ENCODE results near the gene IGSF23. TPM values are rescaled to one million over a fixed set of nuclear protein-coding genes. Genes with fewer than 3 reads are reported as not detected.
"Not testable (repeated sequence)": the region's sequence is repeated elsewhere in the genome, so short reads cannot be mapped to it uniquely, and the experiment has no call there.

Gene IGSF23
- total RNA-seq, 3 donors from 2014 or later, result not detected

- no peak overlapping the region for H3K4me3 ChIP-seq
- no peaks in the 10 kb centered on the region for H3K36me3 ChIP-seq (ENCODE audit: low read depth)
- no peaks in the 10 kb centered on the region for H3K9me3 ChIP-seq
- H3K4me1 ChIP-seq (ENCODE audit: low read depth), result peaks cover 10% of the 10 kb centered on the region
- DNase-seq (peak in 1 of 3 donors; percentile 79), ATAC-seq (peak; percentile 65)
- intact Hi-C loops (cut with DNase I, micrococcal nuclease), result no loop called here
- TF ChIP-seq CTCF (IDR thresholded peaks at IDR 0.05), result no peak
Observed at GRCh38 chr19:44608391-44608821, 5.0 kb upstream of the IGSF23 start.

GRCh38 chr19:44609219-44609618, 4.1 kb upstream of the IGSF23 start:
- H3K4me3 ChIP-seq, result no peak overlapping the region
- DNase-seq (no peak), ATAC-seq (no peak)
- intact Hi-C loops (cut with DNase I, micrococcal nuclease), result no loop called here
- no peak for TF ChIP-seq CTCF (IDR thresholded peaks at IDR 0.05)
- H3K4me1 ChIP-seq (ENCODE audit: low read depth), result peaks cover 12% of the 10 kb centered on the region
- H3K9me3 ChIP-seq, result no peaks in the 10 kb centered on the region
- no peaks in the 10 kb centered on the region for H3K36me3 ChIP-seq (ENCODE audit: low read depth)

- H3K4me3 ChIP-seq; H3K9me3 ChIP-seq; intact Hi-C loops (cut with DNase I, micrococcal nuclease); H3K36me3 ChIP-seq (ENCODE audit: low read depth); DNase-seq: not testable (repeated sequence)
- H3K4me1 ChIP-seq (ENCODE audit: low read depth), result peaks cover 12% of the 10 kb centered on the region
- peak; percentile 73 for ATAC-seq
Observed at GRCh38 chr19:44610497-44610896, 2.9 kb upstream of the IGSF23 start.

- ATAC-seq (no peak), DNase-seq (no peak)
- intact Hi-C loops (cut with DNase I, micrococcal nuclease), result no loop called here
- Histone ChIP-seq H3K4me3 (no peak overlapping the region), H3K36me3 (ENCODE audit: low read depth) (no peaks in the 10 kb centered on the region), H3K4me1 (ENCODE audit: low read depth) (peaks cover 12% of the 10 kb centered on the region), H3K9me3 (no peaks in the 10 kb centered on the region)
- no peak for TF ChIP-seq CTCF (IDR thresholded peaks at IDR 0.05)
Observed at GRCh38 chr19:44611812-44612295, 1.5 kb upstream of the IGSF23 start.

- DNase-seq, result no peak
Observed at GRCh38 chr19:44614313-44614712, 950 bp downstream of the IGSF23 start.

GRCh38 chr19:44615863-44616247, 2.5 kb downstream of the IGSF23 start:
- no peak for TF ChIP-seq CTCF (IDR thresholded peaks at IDR 0.05)

More at GRCh38 chr19:44614313-44614712, 950 bp downstream of the IGSF23 start:
- intact Hi-C loops (cut with DNase I, micrococcal nuclease), result no loop called here
- Histone ChIP-seq H3K4me3 (no peak overlapping the region), H3K36me3 (ENCODE audit: low read depth) (no peaks in the 10 kb centered on the region), H3K9me3 (no peaks in the 10 kb centered on the region), H3K4me1 (ENCODE audit: low read depth) (peaks cover 3% of the 10 kb centered on the region)
- TF ChIP-seq CTCF (IDR thresholded peaks at IDR 0.05), result no peak
- ATAC-seq, result no peak

More at GRCh38 chr19:44615863-44616247, 2.5 kb downstream of the IGSF23 start:
- ATAC-seq (peak; percentile 43), DNase-seq (no peak)
- Histone ChIP-seq H3K36me3 (ENCODE audit: low read depth) (no peaks in the 10 kb centered on the region), H3K4me3 (no peak overlapping the region), H3K4me1 (ENCODE audit: low read depth) (peaks cover 3% of the 10 kb centered on the region), H3K9me3 (no peaks in the 10 kb centered on the region)
- intact Hi-C loops (cut with DNase I, micrococcal nuclease), result no loop called here
